GM10266 (cell line): ENCODE data around the gene AOPEP.
"Not testable (repeated sequence)": the region's sequence is repeated elsewhere in the genome, so short reads cannot be mapped to it uniquely, and the experiment has no call there.

ENCODE experiments used
- DNase-seq: peaks from one replicate; pipeline ENCODE4 v3.0.0; 2012; ENCODE audit errors: extremely low spot score
- TF ChIP-seq, protein P1 (sequence below): IDR thresholded peaks from 2 replicates; pipeline ENCODE4 v1.5.1; 2012; ENCODE audit warnings: mild to moderate bottlenecking, low read depth; ENCODE audit not compliant: control insufficient read depth, insufficient read depth; ENCODE audit errors: missing control alignments

AOPEP gene

DNA sequence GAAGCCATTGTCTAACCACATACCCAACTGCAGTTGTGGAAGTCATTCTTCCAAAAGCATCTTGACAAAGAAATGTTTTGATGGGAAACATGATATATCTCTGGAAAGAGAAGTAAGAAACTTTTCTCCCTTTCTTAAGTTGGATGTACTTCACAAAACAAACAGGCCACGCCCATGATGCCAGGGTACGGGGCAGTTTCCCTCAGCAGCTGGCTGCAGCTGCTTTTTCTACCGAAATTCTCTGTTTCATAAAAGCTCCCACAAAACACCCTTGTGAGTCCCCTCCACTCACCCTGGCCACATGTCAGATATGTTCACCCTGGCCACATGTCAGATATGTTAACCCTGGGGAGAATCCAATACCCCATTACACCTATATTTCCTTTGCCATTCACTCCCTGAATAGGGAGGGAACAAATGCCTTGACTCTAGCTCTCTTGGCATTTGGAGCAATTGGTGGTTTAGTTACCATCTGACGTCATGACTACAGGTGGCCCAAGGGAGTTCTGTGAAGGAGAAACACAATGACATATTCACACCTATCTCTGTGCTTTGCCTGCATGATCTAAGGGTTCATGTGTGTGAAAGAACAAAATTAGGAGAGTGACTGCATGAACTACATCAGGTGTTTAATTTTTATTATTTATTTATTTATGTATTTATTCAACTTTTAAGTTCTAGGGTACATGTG lies 103.0 kb downstream of the AOPEP start:
- TF ChIP-seq, protein P1, sequence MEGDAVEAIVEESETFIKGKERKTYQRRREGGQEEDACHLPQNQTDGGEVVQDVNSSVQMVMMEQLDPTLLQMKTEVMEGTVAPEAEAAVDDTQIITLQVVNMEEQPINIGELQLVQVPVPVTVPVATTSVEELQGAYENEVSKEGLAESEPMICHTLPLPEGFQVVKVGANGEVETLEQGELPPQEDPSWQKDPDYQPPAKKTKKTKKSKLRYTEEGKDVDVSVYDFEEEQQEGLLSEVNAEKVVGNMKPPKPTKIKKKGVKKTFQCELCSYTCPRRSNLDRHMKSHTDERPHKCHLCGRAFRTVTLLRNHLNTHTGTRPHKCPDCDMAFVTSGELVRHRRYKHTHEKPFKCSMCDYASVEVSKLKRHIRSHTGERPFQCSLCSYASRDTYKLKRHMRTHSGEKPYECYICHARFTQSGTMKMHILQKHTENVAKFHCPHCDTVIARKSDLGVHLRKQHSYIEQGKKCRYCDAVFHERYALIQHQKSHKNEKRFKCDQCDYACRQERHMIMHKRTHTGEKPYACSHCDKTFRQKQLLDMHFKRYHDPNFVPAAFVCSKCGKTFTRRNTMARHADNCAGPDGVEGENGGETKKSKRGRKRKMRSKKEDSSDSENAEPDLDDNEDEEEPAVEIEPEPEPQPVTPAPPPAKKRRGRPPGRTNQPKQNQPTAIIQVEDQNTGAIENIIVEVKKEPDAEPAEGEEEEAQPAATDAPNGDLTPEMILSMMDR, result no peak
- no peak for DNase-seq

DNA sequence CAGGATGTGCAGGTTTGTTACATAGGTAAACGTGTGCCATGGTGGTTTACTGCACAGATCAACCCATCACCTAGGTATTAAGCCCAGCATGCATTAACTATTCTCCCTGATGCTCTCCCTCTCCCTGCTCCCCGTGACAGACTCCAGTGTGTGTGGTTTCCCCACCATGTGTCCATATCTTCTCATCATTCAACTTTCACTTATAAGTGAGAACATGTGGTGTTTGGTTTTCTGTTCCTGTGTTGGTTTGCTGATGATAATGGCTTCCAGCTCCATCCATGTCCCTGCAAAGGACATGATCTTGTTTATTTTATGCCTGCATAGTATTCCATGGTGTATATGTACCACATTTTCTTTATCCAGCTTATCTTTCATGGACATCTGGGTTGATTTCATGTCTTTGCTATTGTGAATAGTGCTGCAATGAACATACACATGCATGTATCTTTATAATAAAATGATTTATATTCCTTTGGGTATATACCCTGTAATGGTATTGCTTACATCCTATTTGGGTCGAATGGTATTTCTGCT lies 103.6 kb downstream of the AOPEP start:
- not testable (repeated sequence) for DNase-seq

DNA sequence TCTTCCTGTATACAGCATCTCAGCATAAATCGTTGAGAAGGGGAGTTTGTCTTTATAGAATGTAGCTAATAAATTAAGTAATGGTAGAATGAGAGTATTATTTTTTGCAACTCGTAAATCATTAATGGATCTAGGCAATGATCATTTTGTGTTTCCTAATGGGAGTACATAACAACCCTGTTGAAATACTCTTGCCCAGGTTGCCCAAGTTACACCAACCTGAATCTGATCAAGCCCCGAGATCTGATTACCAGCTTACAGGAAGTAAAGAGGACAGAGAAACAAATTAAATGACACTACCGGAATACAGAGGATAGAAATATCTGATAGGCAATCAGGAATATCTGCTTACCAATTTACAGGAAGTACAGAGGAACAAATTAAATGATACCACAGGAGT lies 107.3 kb downstream of the AOPEP start:
- DNase-seq, result no peak
- TF ChIP-seq, protein P1, result no peak

DNA sequence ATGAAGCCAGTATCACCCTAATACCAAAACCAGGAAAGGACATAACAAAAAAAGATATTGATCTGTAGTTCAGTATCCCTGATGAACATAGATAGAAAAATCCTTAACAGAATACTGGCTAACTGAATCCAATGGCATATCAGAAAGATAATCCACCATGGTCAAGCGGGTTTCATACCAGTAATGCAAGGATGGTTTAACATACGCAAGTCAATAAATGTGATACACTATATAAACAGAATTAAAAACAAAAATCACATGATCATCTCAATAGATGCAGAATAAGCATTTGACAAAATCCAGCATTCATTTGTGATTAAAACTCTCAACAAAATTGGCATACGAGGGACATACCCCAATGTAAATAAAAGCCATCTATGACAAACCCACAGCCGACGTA lies 110.9 kb downstream of the AOPEP start:
- TF ChIP-seq, protein P1, result no peak
- no peak for DNase-seq

GRCh38 chr9:94839398-94839797 lies 112.9 kb downstream of the AOPEP start:
- no peak for DNase-seq
- TF ChIP-seq, protein P1, result no peak

GRCh38 chr9:94840738-94841137 lies 114.2 kb downstream of the AOPEP start:
- no peak for DNase-seq
- TF ChIP-seq, protein P1, result no peak

GRCh38 chr9:94843134-94843533 lies 116.6 kb downstream of the AOPEP start:
- DNase-seq, result no peak

More at GRCh38 chr9:94843134-94843533, 116.6 kb downstream of the AOPEP start:
- TF ChIP-seq, protein P1, result no peak
